IMR-90 (cell line): ENCODE data around the gene TRIM22.

ENCODE experiments used
- CEBPB ChIP-seq: IDR thresholded peaks from 2 replicates; pipeline ENCODE4 v1.6.1; 2012; ENCODE audit warnings: low read depth, low read length, improper control_type of control experiment
- FOS ChIP-seq: fragments of 150-350 bp; IDR thresholded peaks from 2 replicates; pipeline ENCODE4 v1.6.1; 2016; ENCODE audit warnings: low read depth, low read length
- POLR2A ChIP-seq: IDR thresholded peaks from 2 replicates; pipeline ENCODE4 v1.6.1; 2012; ENCODE audit warnings: mild to moderate bottlenecking, low read depth, low read length
- TF ChIP-seq, protein P1 (sequence below): conservative IDR thresholded peaks from 2 replicates; pipeline ENCODE4 v1.5.1; 2012; ENCODE audit warnings: mild to moderate bottlenecking, low read depth, low read length, improper control_type of control experiment

DNA sequence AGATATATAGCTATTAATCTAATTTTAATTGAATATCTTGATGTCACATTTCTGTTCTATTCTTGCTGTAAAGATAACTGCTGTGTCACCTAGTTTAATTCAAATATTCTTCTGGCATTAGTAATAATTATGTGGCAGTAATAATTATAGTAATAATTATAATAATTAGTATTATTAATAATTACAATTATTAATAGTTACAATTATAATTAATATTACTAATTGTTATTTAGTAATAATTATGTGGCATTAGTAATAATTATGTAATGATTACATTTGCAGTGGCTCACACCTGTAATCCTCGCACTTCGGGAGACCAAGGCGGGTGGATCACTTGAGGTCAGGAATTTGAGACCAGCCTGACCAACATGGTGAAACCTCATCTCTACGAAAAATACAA lies 3.2 kb upstream of the TRIM22 start:
- TF ChIP-seq POLR2A (no peak), CEBPB (no peak), FOS (no peak)
- TF ChIP-seq, protein P1, sequence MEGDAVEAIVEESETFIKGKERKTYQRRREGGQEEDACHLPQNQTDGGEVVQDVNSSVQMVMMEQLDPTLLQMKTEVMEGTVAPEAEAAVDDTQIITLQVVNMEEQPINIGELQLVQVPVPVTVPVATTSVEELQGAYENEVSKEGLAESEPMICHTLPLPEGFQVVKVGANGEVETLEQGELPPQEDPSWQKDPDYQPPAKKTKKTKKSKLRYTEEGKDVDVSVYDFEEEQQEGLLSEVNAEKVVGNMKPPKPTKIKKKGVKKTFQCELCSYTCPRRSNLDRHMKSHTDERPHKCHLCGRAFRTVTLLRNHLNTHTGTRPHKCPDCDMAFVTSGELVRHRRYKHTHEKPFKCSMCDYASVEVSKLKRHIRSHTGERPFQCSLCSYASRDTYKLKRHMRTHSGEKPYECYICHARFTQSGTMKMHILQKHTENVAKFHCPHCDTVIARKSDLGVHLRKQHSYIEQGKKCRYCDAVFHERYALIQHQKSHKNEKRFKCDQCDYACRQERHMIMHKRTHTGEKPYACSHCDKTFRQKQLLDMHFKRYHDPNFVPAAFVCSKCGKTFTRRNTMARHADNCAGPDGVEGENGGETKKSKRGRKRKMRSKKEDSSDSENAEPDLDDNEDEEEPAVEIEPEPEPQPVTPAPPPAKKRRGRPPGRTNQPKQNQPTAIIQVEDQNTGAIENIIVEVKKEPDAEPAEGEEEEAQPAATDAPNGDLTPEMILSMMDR: no peak
